WTC11 (cell line): ENCODE results near the gene STIM2.

Experiments used
- TF ChIP-seq, protein P1 (sequence below): sonication (generic); formaldehyde crosslinking; IDR thresholded peaks from 2 replicates; pipeline ENCODE4 v1.8.1; 2022; ENCODE audit warnings: missing genetic modification reagents, borderline replicate concordance
- TF ChIP-seq, protein P2 (sequence below): sonication (generic); formaldehyde crosslinking; IDR thresholded peaks from 2 replicates; pipeline ENCODE4 v1.8.0; 2022; ENCODE audit warnings: mild to moderate bottlenecking, missing genetic modification reagents
- TF ChIP-seq, protein P3 (sequence below): sonication (generic); formaldehyde crosslinking; IDR thresholded peaks from 2 replicates; pipeline ENCODE4 v1.8.1; 2022; ENCODE audit warnings: low read depth, missing genetic modification reagents, borderline replicate concordance

DNA sequence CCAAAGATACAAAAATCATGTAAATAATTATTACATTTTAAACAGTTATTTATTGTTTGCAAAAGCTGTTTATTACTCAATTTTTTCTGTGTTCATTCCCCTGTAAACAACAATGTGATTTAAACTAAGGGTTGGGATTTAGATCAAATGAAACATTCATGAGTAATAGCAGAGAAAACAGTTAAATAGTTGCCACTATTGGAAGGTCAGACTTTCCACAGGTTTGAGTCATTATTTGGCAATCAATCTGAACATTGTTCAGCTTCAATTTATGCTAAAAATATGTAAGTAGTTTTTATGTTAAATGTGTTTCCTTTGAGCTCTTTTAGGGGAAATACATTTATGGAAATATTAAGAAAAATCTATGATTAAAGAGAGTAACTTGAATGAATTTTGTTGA lies 144.9 kb downstream of the STIM2 start:
- TF ChIP-seq, protein P1, sequence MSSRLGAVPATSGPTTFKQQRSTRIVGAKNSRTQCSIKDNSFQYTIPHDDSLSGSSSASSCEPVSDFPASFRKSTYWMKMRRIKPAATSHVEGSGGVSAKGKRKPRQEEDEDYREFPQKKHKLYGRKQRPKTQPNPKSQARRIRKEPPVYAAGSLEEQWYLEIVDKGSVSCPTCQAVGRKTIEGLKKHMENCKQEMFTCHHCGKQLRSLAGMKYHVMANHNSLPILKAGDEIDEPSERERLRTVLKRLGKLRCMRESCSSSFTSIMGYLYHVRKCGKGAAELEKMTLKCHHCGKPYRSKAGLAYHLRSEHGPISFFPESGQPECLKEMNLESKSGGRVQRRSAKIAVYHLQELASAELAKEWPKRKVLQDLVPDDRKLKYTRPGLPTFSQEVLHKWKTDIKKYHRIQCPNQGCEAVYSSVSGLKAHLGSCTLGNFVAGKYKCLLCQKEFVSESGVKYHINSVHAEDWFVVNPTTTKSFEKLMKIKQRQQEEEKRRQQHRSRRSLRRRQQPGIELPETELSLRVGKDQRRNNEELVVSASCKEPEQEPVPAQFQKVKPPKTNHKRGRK (CRISPR knock-in tag): no peak
- TF ChIP-seq, protein P2, sequence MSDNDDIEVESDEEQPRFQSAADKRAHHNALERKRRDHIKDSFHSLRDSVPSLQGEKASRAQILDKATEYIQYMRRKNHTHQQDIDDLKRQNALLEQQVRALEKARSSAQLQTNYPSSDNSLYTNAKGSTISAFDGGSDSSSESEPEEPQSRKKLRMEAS (CRISPR knock-in tag): no peak
- TF ChIP-seq, protein P3, sequence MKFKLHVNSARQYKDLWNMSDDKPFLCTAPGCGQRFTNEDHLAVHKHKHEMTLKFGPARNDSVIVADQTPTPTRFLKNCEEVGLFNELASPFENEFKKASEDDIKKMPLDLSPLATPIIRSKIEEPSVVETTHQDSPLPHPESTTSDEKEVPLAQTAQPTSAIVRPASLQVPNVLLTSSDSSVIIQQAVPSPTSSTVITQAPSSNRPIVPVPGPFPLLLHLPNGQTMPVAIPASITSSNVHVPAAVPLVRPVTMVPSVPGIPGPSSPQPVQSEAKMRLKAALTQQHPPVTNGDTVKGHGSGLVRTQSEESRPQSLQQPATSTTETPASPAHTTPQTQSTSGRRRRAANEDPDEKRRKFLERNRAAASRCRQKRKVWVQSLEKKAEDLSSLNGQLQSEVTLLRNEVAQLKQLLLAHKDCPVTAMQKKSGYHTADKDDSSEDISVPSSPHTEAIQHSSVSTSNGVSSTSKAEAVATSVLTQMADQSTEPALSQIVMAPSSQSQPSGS: no peak
